Activated T-cell treated with anti-CD3 and anti-CD28 coated beads for 1 hour (primary cell): Measurements from ENCODE around the gene CST7.
"Not testable (repeated sequence)": the region's sequence is repeated elsewhere in the genome, so short reads cannot be mapped to it uniquely, and the experiment has no call there.

Experiments used
- DNase-seq: peaks from one replicate; pipeline ENCODE4 v3.0.0-alpha.2; 2020; ENCODE audit warnings: low read depth

Gene CST7

GRCh38 chr20:24986436-24987015, 37.5 kb downstream of the CST7 start:
- DNase-seq = no peak

- DNase-seq = no peak
These were observed 38.2 kb downstream of the CST7 start for GRCh38 chr20:24987244-24987643.

DNA sequence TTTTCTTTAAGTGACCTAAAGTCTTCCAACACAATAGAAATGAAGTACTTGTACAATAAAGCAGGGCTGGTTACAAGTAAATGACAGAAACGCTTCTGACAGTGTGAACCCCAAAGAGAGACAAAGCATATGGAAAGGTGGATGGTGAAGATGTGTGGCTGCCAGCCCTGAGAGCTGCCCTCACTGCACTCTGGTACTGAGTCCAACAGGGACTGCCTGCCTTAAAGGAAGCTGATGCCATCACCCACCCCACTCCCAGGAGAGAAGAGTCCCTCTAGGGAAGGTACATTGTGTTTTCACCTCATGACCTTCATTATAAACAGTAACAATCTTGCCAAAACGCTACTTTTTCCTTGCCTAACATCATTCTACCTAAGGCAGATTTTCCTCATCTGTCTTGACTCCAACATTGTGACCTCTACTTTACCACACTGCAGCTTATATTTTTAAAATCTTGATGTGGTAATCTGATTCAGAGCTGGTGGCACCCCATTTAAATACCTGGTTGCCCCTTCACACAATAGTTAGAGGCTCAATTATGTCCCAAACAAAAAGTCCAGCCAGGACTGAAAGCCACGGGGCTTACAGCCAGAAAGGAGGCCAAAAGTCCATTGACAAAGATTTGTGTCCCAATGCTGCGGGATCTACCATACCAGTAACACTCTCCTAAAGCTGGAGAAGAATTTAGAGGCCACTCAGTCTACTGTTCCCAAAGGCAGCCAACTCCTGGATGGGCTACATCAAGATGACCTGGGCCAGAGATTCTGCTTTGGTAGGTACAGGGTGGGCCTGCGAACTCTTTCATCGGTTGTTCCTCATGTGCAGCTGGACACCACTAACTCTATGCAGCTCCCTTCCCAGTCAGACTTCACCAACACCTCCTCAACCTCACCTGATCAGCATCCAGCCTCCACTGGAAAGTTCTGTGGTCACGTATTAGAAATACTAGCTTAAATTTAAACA, 39.1 kb downstream of the CST7 start:
- no peak for DNase-seq

- DNase-seq = no peak
These were observed 40.1 kb downstream of the CST7 start for GRCh38 chr20:24989162-24989561.

GRCh38 chr20:24990810-24991252, 41.8 kb downstream of the CST7 start:
- DNase-seq = no peak

GRCh38 chr20:24991897-24992486, 42.9 kb downstream of the CST7 start:
- peak; percentile 7 for DNase-seq

DNA sequence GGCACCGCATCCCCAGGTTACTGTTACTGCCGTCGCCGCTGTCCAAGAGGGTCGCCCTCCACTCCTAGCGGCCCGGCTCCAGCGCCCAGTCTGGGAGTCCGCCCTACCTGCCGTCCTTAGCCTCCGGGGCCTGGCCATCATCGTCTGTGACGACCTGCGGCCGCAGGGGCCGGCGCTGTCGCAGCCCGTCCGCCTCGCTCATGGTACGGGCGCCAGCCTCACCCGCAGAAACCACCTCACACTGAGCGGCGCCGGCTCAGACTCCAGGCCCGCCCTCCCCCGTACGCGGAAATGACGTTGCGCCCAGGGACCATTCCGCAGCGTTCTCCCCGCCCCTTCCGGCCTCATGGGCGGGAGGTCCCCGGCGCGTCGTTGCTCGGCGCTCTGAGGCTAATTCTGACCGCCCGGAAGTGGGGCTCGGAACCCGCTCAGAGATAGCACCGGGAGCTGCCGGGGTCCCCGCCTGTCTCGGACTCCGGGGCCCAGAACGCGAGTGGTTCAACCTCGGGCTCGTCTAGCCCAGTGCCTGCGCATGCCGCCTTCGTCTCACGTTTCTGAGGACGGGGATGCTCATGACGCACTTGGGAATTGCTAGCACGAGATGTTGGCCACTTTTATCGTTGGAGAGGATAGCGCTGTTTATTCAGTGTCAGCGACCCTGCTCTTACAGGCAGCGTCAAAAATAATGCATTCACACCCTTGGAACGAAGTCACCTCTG, 43.6 kb downstream of the CST7 start, which contains the start of gene APMAP:
Gene APMAP (minus strand): TSS at position 265 of the 719 bp plus-strand sequence. CDS start 63 bp downstream, at position 202.
- DNase-seq = peak; percentile 95

DNA sequence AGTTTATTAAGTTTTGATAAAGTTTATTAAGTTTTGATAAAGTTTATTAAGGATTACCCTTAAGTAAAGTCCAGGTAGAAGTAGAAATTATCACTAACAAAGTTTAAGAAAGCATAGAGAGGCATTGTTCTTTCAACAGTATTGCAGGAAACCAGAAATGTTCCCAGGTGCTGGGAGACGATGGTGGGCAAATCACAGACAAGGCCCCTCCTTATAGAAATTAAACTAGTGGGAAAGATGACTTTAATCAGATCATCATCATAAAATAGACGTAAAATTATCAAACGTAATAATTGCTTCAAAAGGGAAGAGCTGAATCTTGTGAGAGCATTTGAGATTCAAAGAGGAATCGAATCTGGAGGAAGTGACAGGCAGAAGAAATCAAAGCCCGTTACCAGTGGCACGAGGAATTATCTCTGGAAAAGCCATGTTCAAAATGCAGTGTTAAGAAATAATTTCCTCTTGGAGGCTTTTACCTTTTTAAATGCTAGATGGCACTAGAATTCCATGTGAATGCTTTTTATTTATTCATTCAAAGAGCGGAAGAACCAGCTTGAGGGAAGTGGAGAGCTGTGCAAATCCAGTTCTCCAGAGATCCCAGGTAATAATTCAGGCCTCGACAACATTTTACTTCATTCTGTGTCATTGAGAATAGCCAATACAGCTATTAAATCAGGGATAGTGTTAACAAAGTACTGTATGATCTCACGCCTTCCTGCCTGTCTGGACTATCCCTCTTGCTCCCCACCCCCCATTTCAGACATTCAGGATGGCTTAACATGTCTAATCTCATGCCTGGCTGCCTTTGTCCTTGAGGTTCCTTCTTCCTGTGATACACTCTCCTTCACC, 44.5 kb downstream of the CST7 start:
- DNase-seq = no peak

- no peak for DNase-seq
These were observed 45.1 kb downstream of the CST7 start for GRCh38 chr20:24994186-24994465.

GRCh38 chr20:24994470-24995368, 45.6 kb downstream of the CST7 start:
- DNase-seq = peak; percentile 77

DNA sequence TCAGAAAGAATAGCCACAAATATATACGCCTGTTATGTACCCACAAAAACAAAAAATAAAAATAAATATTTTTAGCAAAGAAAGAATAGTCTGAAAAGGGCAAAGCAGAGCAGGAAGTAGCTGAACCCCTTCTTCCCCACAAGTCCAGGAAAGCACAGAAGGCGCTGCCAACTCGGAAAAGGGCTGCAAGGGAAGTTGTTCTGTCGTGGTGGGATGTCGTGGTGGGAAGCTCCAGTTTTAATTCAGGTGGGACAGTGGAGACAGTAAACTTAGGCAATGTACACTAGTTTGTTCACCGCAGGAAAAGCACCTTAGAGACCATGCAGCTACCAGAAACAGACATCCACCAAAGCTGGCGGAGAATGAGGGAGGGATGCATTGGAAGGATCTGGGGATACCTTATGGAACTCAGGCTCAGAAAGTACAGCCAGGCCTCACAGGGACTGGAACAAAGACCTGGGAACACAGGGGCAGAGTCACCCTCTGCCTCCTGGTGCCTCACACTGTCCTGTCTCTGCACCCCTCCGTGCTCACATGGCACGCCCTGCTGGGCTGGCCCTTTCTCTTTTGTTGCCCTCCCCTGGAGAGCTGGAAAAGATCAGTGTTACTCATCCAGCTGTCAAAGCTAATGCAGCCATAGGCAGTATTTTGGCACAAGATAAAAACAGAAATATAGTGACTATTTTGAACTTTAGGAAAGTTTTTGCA, 46.8 kb downstream of the CST7 start:
- DNase-seq = no peak

GRCh38 chr20:24996449-24997377, 47.6 kb downstream of the CST7 start:
- DNase-seq = no peak

DNA sequence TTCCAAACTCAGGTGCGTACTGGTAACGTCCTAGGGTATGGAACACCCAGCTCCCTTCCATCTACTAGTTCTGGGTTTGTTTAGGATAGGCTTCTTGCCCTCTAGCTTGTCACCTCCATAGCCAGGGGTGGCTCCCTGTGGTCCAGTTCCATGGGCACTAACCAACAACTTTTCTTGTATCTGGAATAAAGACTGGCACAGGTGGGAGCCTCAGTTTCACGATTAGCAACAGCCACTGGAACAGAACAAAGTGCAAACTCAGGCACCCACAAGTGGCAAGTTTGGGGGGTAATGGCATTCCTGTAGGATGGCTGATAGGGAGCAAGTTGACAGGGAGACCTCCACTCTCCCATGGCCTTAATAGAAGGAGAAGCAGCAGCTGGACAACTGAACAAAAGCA, 49.1 kb downstream of the CST7 start:
- DNase-seq = no peak

- no peak for DNase-seq
These were observed 49.8 kb downstream of the CST7 start for GRCh38 chr20:24998631-24999445.

- no peak for DNase-seq
These were observed 50.5 kb downstream of the CST7 start for GRCh38 chr20:24999568-24999967.

DNA sequence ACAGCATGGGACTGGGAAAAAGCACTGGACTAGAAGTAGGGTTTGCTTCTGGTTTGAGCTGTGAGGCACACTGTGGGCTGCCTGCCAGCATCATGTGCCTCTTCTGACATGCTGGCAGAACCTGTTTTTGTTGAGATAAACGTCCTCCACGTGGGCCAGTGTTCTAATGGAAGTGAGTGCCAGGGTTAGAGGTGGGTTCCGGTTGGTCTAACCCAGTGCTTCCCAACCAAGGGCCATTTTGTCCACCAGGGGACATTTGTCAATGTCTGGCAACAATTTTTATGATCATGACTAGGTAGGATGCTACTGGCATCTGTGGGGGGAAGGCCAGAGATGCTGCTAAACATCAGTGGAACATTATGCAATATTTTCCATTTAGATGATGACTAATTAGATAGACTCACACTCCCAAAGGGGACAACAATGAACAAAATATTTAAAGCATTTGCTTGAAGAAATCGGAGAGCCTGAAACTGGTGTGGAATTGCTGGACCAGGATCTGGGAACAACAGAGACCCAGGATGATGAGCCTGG, 51.3 kb downstream of the CST7 start:
- no peak for DNase-seq

GRCh38 chr20:25001323-25001722, 52.3 kb downstream of the CST7 start:
- not testable (repeated sequence) for DNase-seq
